HEK293T (cell line): Measurements from ENCODE around the gene LHX2.

Experiments
- BHLHE40 ChIP-seq: fragments of 450-650 bp; IDR thresholded peaks from 2 replicates; pipeline ENCODE4 v1.6.1; 2016; ENCODE audit warnings: mild to moderate bottlenecking, moderate library complexity, borderline replicate concordance
- ELF4 ChIP-seq: fragments of 450-650 bp; IDR thresholded peaks from 2 replicates; pipeline ENCODE4 v1.6.1; 2017; ENCODE audit warnings: antibody characterized with exemption
- L3MBTL2 ChIP-seq: fragments of 450-650 bp; conservative IDR thresholded peaks from 2 replicates; pipeline ENCODE4 v1.6.1; 2016; ENCODE audit warnings: mild to moderate bottlenecking
- PKNOX1 ChIP-seq: fragments of 450-650 bp; IDR thresholded peaks from 2 replicates; pipeline ENCODE4 v1.6.1; 2016
- ZNF384 ChIP-seq: fragments of 450-650 bp; IDR thresholded peaks from 2 replicates; pipeline ENCODE4 v1.6.1; 2016

- TF ChIP-seq BHLHE40 (no peak), PKNOX1 (no peak), ZNF384 (no peak), L3MBTL2 (no peak), ELF4 (no peak)
Measured at GRCh38 chr9:123983047-123983446, 28.5 kb upstream of the LHX2 start.
